GM21717 (cell line): ENCODE results near the gene PER2.
"Not testable (repeated sequence)": the region's sequence is repeated elsewhere in the genome, so short reads cannot be mapped to it uniquely, and the experiment has no call there.

Source experiments
- ATAC-seq: cut with Tn5 transposase; IDR thresholded peaks from one replicate; pipeline ENCODE4 v1.9.1; 2021; ENCODE audit warnings: mild to moderate bottlenecking, moderate library complexity; ENCODE audit not compliant: unreplicated experiment

PER2 gene

GRCh38 chr2:238288650-238289573 is 502 bp upstream of the PER2 start:
- ATAC-seq, result peak; percentile 90

GRCh38 chr2:238286987-238287736 is 1.2 kb downstream of the PER2 start:
- no peak for ATAC-seq

- no peak for ATAC-seq
These were observed 1.9 kb downstream of the PER2 start for GRCh38 chr2:238286551-238286950.

GRCh38 chr2:238286095-238286494 is 2.3 kb downstream of the PER2 start:
- no peak for ATAC-seq

- ATAC-seq, result no peak
These were observed 2.7 kb downstream of the PER2 start for GRCh38 chr2:238285653-238286082.

- ATAC-seq, result no peak
These were observed 3.5 kb downstream of the PER2 start for GRCh38 chr2:238284802-238285515.

- no peak for ATAC-seq
These were observed 5.3 kb downstream of the PER2 start for GRCh38 chr2:238282861-238283738.

- no peak for ATAC-seq
These were observed 6.5 kb downstream of the PER2 start for GRCh38 chr2:238281826-238282480.

- no peak for ATAC-seq
These were observed 8.2 kb downstream of the PER2 start for GRCh38 chr2:238280083-238280825.

GRCh38 chr2:238279324-238279682 is 9.1 kb downstream of the PER2 start:
- ATAC-seq, result no peak

GRCh38 chr2:238278626-238279323 is 9.6 kb downstream of the PER2 start:
- no peak for ATAC-seq

GRCh38 chr2:238277695-238278094 is 10.7 kb downstream of the PER2 start:
- ATAC-seq, result no peak

GRCh38 chr2:238274152-238274865 is 14.1 kb downstream of the PER2 start:
- no peak for ATAC-seq

GRCh38 chr2:238273433-238273832 is 15.0 kb downstream of the PER2 start:
- not testable (repeated sequence) for ATAC-seq

- no peak for ATAC-seq
These were observed 16.3 kb downstream of the PER2 start for GRCh38 chr2:238272156-238272555.

GRCh38 chr2:238271686-238272085 is 16.7 kb downstream of the PER2 start:
- not testable (repeated sequence) for ATAC-seq

- no peak for ATAC-seq
These were observed 17.3 kb downstream of the PER2 start for GRCh38 chr2:238271061-238271554.

- no peak for ATAC-seq
These were observed 17.8 kb downstream of the PER2 start for GRCh38 chr2:238270606-238271005.
